Gastrocnemius medialis (tissue), 4 donors: ENCODE data around the gene GPBP1. TPM values are rescaled to one million over a fixed set of nuclear protein-coding genes. Genes with fewer than 3 reads are reported as not detected.

Experiments used
- ATAC-seq, 2 donors: fragments of 150-250 bp; one replicate each; pipeline ENCODE4 v1.9.1; 2016
- DNase-seq, 2 donors: peaks; one replicate each; pipeline ENCODE4 v3.0.0-alpha.2; 2019
- H3K27ac ChIP-seq, 4 donors: fragments of 200-600 bp; sonication (generic); 1 replicate in 1 of 4; 2 replicates in 3 of 4; pipeline ENCODE4 v1.5.1; 2016 to 2018; ENCODE audit warnings: mild to moderate bottlenecking in 2 of 4, moderate library complexity in 1 of 4
- H3K27me3 ChIP-seq, 3 donors: fragments of 200-600 bp; sonication (generic) in 2 of 3; 1 replicate in 1 of 3; 2 replicates in 2 of 3; pipeline versions ENCODE4 v1.5.1 to v1.6.0; 2016 to 2019; ENCODE audit warnings: mild to moderate bottlenecking in 1 of 3, moderate library complexity in 1 of 3
- H3K36me3 ChIP-seq, 2 donors: fragments of 200-600 bp; sonication (generic) in 1 of 2; one replicate each; pipeline ENCODE4 v1.5.1; 2017 to 2018
- H3K4me1 ChIP-seq, 2 donors: fragments of 200-600 bp; sonication (generic) in 1 of 2; one replicate each; pipeline ENCODE4 v1.5.1; 2016 to 2017; ENCODE audit warnings: mild to moderate bottlenecking in 2 of 2
- H3K4me3 ChIP-seq, 4 donors: fragments of 200-600 bp; sonication (generic) in 3 of 4; 1 replicate in 1 of 4; 2 replicates in 3 of 4; pipeline ENCODE4 v1.5.1; 2016 to 2019; ENCODE audit warnings: mild to moderate bottlenecking in 2 of 4
- H3K9me3 ChIP-seq, 3 donors: fragments of 200-600 bp; sonication (generic) in 2 of 3; 1 replicate in 1 of 3; 2 replicates in 2 of 3; pipeline ENCODE4 v1.5.1; 2016 to 2019
- CTCF ChIP-seq, 5 experiments: fragments of 450-650 bp in 3 of 5; fragments of 200-600 bp in 2 of 5; sonication (generic) in 2 of 5; IDR thresholded peaks in 4 of 5; conservative IDR thresholded peaks in 1 of 5; 1 replicate in 4 of 5; 2 replicates in 1 of 5; pipeline ENCODE4 v1.5.1; 2016 to 2019; ENCODE audit warnings: antibody characterized with exemption in 5 of 5, mild to moderate bottlenecking in 3 of 5, moderate library complexity in 3 of 5
- POLR2A ChIP-seq, 2 donors: fragments of 450-650 bp; IDR thresholded peaks; one replicate each; pipeline ENCODE4 v1.6.1; 2017; ENCODE audit warnings: antibody characterized with exemption in 2 of 2, mild to moderate bottlenecking in 2 of 2, moderate library complexity in 2 of 2
- in situ Hi-C, 4 donors: fragments of 200-750 bp; cut with MboI; loops; one replicate each; pipeline versions ENCODE4 v1.15.0 to v1.8.0; 2017; ENCODE audit warnings: low sequenced_read_pairs in 4 of 4
- intact Hi-C: fragments of 100-400 bp; cut with DNase I; formaldehyde crosslinking; loops from one replicate; pipeline ENCODE4 v1.15.1; 2023; ENCODE audit warnings: low total_unique reads
- total RNA-seq, 4 donors: library from RNA; depleted of rRNA; stranded (reverse); fragments of >200 nt; gene quantifications; one replicate each; pipeline versions ENCODE4 v1.1.0 to v1.2.3, GENCODE V29; 2016

GPBP1 gene
- total RNA-seq, 4 donors from 2014 or later, result 40.4 to 58.0 (median 50.5) TPM

- no peak for DNase-seq
- no peak for TF ChIP-seq CTCF (IDR thresholded peaks at IDR 0.05 in 4 of 5, conservative IDR thresholded peaks at IDR 0.05 in 1 of 5)
- TF ChIP-seq POLR2A (IDR thresholded peaks at IDR 0.05), result no peak
- in situ Hi-C loops (no loop called here), intact Hi-C loops (no loop called here)
- H3K9me3 ChIP-seq, result no peaks in the 10 kb centered on the region
- H3K27ac ChIP-seq, result no peak overlapping the region
- H3K27me3 ChIP-seq, result no peaks in the 10 kb centered on the region
- no peak for ATAC-seq
- no peaks in the 10 kb centered on the region for H3K36me3 ChIP-seq
- H3K4me1 ChIP-seq, result no peaks in the 10 kb centered on the region
- no peak overlapping the region for H3K4me3 ChIP-seq
Observed at GRCh38 chr5:57152316-57152715, 21.5 kb upstream of the GPBP1 start.

DNA sequence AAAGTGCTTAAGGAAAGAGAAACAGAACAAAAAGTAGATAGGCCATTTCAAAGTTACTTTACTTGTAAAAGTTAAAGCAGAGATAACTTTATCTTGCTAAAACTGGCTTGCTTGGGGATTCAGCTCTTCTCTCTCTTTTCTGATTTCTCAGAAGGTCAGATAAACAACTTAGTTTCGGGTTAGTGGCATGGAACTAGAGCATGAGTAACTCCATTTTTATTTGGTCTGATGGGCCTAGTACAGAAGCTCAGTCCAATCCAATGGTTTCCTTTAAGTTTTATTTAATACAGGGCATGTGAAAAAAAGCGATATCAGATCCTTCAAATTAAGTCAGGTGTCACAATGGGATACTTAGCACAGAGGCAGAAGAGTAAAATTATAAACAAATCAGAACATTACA lies 18.8 kb upstream of the GPBP1 start:
- Histone ChIP-seq H3K4me1 (no peaks in the 10 kb centered on the region), H3K27ac (no peak overlapping the region), H3K9me3 (no peaks in the 10 kb centered on the region), H3K36me3 (no peaks in the 10 kb centered on the region), H3K4me3 (no peak overlapping the region), H3K27me3 (no peaks in the 10 kb centered on the region)
- DNase-seq (no peak), ATAC-seq (no peak)
- intact Hi-C loops (no loop called here), in situ Hi-C loops (no loop called here)
- no peak for TF ChIP-seq CTCF (IDR thresholded peaks at IDR 0.05 in 4 of 5, conservative IDR thresholded peaks at IDR 0.05 in 1 of 5)
- TF ChIP-seq POLR2A (IDR thresholded peaks at IDR 0.05), result no peak

DNA sequence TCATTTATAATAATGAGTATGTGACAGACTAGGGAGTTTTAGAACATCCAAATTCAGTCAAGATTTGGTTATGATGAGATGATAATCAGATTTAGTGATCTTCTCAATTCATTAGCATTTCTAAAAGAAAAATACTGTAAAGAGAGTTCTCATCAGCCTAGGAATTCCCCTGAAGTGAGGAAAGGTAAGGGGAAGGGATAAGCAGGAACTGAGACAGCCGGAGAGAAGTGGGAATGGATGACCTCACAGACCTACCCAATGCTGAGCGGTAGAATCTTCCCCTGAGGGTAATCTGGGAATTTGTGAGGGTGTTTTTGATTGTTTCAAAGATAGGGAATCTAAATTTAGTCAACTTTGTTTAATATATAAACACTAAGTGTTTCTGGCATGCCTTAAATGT lies 16.7 kb upstream of the GPBP1 start:
- Histone ChIP-seq H3K4me1 (no peaks in the 10 kb centered on the region), H3K4me3 (no peak overlapping the region), H3K27ac (no peak overlapping the region), H3K27me3 (no peaks in the 10 kb centered on the region), H3K9me3 (no peaks in the 10 kb centered on the region), H3K36me3 (no peaks in the 10 kb centered on the region)
- TF ChIP-seq POLR2A (IDR thresholded peaks at IDR 0.05), result no peak
- TF ChIP-seq CTCF (IDR thresholded peaks at IDR 0.05 in 4 of 5, conservative IDR thresholded peaks at IDR 0.05 in 1 of 5), result no peak
- no peak for ATAC-seq
- intact Hi-C loops, result no loop called here
- no peak for DNase-seq
- in situ Hi-C loops, result no loop called here

DNA sequence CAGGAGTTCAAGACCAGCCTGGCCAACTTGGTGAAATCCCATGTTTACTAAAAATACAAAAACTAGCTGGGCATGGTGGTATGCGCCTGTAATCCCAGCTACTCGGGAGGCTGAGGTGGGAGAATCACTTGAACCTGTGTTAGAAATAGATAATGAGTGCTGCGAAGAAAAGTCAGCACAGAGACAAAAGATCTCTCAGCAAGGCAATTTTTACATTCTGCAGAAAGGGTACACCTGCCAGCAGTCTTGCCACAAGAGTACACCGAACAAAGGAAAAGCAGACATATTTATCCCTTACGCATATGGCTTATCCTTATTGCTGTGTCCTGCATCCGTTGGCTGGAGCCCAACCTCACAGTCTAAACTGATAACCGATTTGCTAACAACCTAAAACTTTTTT lies 16.2 kb upstream of the GPBP1 start:
- Histone ChIP-seq H3K4me1 (no peaks in the 10 kb centered on the region), H3K36me3 (no peaks in the 10 kb centered on the region), H3K4me3 (no peak overlapping the region), H3K27me3 (no peaks in the 10 kb centered on the region), H3K9me3 (no peaks in the 10 kb centered on the region), H3K27ac (no peak overlapping the region)
- in situ Hi-C loops (no loop called here), intact Hi-C loops (no loop called here)
- DNase-seq, result no peak
- TF ChIP-seq POLR2A (IDR thresholded peaks at IDR 0.05) (no peak), CTCF (IDR thresholded peaks at IDR 0.05 in 4 of 5, conservative IDR thresholded peaks at IDR 0.05 in 1 of 5) (no peak)
- ATAC-seq, result no peak

DNA sequence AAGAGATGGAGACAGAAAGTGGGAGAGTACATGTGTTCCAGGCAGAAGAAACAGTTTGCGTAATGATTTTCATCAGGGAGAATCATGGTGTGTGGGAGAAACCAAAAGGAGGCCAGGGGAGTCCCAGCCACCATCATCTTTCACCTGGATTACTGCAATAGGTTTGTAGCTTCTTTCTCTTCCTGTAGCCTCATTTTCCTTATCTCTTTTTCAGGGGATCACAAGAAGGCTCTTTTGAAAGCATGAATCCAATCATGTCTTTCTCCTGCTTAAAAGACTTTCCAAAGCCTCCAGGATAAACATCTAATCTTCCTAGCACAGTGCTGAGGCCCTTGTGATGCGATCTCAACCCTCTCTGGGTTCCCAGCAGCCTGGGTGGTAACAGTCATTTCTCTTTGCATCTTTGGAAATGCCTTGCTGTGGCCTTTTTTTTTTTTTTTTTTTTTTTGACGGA lies 10.3 kb upstream of the GPBP1 start:
- Histone ChIP-seq H3K4me3 (no peak overlapping the region), H3K27ac (no peak overlapping the region), H3K4me1 (no peaks in the 10 kb centered on the region), H3K36me3 (no peaks in the 10 kb centered on the region), H3K27me3 (no peaks in the 10 kb centered on the region), H3K9me3 (no peaks in the 10 kb centered on the region)
- no peak for DNase-seq
- intact Hi-C loops (no loop called here), in situ Hi-C loops (loop anchor here in 1 of 4 donors (10.0 kb wide), 1 partner anchor 239 kb away; no protein-coding TSS in a partner anchor)
- ATAC-seq, result no peak
- TF ChIP-seq CTCF (IDR thresholded peaks at IDR 0.05 in 4 of 5, conservative IDR thresholded peaks at IDR 0.05 in 1 of 5), result no peak
- no peak for TF ChIP-seq POLR2A (IDR thresholded peaks at IDR 0.05)
